HG03432 (cell line): Measurements from ENCODE around the gene ITPR1.
A peak's percentile ranks its signal among the peaks of the same experiment; 100 is the strongest.

Experiments used
- ATAC-seq: cut with Tn5 transposase; IDR thresholded peaks from one replicate; pipeline ENCODE4 v1.9.1; 2021; ENCODE audit warnings: mild to moderate bottlenecking, moderate library complexity; ENCODE audit not compliant: unreplicated experiment

Gene ITPR1

DNA sequence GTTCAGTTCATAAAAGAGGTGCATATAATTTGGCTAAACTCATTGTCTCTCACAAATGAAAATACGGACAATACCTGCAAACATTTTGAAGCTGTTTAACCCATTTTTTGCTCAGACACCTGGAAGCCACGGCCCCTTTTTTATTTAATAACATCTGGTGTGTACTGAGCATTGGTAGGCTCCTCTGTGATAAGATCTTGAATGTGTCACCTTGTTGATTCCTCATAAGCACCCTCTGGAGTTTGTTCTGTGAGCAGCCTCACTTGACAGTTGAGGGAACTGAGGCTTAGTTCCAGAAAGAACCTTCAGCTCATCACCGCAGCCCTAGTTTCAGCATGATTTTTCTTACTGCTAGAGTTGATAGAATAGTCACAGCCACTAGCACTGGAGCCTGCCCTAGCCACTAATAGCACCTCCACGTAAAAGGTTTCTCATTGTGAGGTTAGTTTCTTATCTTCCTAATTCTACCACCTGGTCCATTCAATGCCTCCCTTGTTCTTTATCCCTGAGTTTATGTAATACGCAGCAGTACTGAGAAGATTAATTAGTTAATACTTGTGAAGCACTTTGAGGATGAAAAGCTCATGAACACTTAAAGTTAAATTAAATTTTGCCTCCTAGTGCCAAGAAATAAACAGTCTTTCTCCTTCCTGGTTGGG, 71.9 kb downstream of the ITPR1 start:
- no peak for ATAC-seq

DNA sequence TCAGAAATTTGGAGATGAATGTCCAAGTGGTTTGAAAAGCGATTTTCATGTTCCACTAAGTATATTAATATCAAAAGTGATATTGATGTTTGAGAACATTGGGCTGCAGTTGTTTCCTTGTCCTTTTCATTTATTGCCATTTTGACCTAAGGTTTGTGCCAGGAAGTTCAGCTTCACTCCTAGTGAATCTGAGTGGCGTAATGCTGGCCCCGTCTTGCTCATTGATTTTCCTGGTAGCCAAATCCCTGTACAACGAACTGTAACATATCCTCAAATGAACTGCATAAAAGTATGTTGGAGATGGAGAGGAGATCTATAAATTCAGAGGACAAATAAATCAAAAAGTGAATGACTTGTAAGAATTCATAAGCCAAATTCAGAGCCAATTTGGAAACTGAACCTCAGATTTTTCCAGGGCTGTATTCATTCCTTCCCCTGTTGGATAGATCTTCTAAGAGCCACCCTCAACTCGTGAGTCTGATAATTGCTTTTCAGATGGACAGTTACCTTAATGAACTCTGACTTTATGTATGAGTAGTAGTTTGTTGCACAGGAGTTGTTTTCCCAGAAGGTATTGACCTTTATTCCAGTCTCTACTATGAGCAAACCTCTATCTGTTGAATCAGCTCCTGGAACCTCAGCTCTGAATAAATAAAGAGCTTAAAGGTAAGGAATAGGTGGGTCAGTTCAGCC, 72.8 kb downstream of the ITPR1 start:
- no peak for ATAC-seq

- ATAC-seq: no peak
These were observed 75.7 kb downstream of the ITPR1 start for GRCh38 chr3:4568841-4569240.

- no peak for ATAC-seq
These were observed 77.9 kb downstream of the ITPR1 start for GRCh38 chr3:4570840-4571621.

GRCh38 chr3:4571690-4572334, 78.7 kb downstream of the ITPR1 start:
- ATAC-seq: peak; percentile 64

- ATAC-seq: no peak
These were observed 80.0 kb downstream of the ITPR1 start for GRCh38 chr3:4573153-4573552.

DNA sequence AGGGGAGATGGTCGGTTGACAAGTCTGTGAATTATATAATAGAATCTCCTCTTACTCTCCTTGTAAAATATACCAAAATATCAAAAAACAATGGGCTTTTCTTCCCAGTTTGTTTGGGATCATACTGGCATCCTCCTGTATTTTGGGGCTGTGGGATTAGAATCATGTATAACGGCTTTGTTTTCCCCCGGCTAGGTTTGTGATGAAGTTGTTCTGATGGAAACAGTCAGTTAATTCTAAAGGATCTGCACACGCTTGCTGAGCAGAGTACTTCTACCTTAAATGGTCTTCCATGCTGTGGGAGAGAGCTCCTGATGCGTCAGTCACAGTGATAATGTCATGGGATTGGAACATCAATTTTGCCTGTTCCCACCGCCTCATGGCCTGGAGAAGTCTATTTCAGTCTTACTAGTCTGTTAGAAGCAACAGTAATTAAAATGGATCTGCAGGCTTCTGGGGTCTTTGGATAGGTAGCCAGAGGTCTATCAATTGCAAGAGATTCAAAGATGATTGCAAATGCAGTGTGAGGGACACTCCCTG, 81.3 kb downstream of the ITPR1 start:
- ATAC-seq: no peak

DNA sequence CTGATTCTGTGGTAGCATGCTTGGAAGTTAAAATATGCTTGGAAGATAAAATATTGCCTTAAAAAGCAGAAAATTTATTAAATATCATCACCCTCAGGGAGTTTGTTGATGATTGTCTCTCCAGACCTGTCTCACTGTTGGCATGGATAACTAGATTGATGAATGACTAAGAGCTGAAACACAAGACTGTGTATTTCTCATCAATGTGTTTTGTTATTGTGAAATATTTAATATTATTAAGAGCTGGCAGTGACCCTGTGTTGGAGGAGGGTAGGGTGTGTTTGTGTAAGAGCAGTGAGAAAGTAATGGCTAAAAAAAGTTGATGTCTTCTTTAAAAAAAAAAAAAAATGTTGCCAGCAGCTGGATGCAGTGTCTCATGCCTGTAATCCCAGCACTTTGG, 82.2 kb downstream of the ITPR1 start:
- no peak for ATAC-seq

GRCh38 chr3:4577721-4578120, 84.6 kb downstream of the ITPR1 start:
- no peak for ATAC-seq

GRCh38 chr3:4580346-4581123, 87.4 kb downstream of the ITPR1 start:
- no peak for ATAC-seq

GRCh38 chr3:4581124-4581424, 87.9 kb downstream of the ITPR1 start:
- ATAC-seq: no peak

- ATAC-seq: no peak
These were observed 88.3 kb downstream of the ITPR1 start for GRCh38 chr3:4581498-4581897.

DNA sequence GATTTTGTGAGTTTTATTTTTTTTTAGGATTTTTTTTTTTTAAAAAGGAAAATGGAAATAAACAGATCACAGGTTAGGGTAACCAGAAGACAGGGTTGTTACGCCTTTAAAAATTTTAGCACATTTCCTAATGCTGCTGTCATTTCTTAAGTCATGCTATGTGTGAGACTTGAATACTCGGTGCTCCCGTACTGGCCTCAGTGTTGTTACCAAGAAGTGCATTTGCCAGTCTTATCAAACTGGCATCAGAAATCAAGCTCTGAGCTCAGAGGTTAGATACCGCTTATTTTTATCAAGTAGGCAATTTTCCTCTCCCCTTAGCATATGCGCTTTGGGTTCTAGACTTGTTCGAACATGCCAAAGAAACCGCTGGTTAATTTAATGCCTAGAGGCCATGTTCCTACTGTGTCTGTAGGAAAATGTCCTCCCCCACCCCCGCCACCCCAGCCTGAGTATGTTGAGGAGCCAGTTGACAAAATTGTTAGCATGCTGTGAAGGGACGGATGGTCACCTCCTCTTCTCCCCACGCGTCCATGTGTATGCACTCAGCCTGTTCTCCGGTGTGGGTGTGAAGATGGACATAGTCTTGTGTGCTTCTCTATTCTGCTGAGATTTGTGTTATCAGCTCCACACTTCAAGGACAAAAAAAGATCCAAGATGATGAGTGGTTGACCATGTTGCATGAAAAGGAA, 88.9 kb downstream of the ITPR1 start:
- ATAC-seq: no peak

DNA sequence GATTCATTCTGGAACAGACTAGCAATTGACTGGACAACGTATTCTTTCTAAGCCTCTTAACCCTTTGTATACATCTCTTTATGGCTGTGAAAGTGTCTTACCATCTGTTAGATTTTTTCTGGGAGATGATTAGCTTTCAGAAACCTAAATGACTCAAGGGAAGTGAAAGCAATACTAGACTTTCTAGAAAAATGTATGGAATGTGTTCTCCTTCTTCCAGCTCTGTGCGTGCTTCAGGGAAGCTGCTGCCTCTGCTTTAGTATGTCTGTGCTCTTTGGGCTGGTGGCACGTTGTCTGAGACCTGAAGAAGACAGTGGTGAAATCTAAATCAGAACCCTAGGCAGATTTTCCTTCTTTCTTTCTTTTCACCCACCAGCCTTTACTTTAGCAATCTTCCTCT, 89.5 kb downstream of the ITPR1 start:
- no peak for ATAC-seq

DNA sequence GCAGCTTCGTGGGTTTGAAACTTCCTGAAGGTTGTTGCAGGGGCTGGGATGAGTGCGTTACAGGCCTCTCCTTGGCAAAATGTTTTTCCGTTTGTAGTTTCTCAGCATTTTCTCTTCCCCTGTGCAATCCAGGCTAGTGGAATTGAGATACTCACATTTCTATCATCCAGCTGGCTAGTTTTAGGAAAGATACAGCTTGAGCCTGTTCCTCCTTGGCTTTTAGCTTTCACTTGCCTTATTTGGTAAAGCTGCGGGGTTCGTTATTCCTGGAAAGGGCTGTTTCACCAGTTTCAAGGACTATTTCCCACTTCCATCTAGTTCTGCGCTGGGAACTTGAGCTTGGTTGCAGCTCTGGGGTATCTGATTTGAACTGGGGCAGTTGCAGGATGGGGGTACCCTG, 90.3 kb downstream of the ITPR1 start:
- no peak for ATAC-seq

- ATAC-seq: peak; percentile 50
These were observed 91.5 kb downstream of the ITPR1 start for GRCh38 chr3:4584456-4585249.

GRCh38 chr3:4586381-4586780, 93.2 kb downstream of the ITPR1 start:
- ATAC-seq: no peak

- no peak for ATAC-seq
These were observed 94.1 kb downstream of the ITPR1 start for GRCh38 chr3:4587061-4587837.

GRCh38 chr3:4587838-4588105, 94.6 kb downstream of the ITPR1 start:
- ATAC-seq: no peak
